LNCAP (cell line): ENCODE data around the gene CD46.

Experiments used
- CTCF ChIP-seq: fragments of 450-650 bp; IDR thresholded peaks from 2 replicates; pipeline ENCODE4 v1.5.1; 2017; ENCODE audit warnings: mild to moderate bottlenecking

Gene CD46

DNA sequence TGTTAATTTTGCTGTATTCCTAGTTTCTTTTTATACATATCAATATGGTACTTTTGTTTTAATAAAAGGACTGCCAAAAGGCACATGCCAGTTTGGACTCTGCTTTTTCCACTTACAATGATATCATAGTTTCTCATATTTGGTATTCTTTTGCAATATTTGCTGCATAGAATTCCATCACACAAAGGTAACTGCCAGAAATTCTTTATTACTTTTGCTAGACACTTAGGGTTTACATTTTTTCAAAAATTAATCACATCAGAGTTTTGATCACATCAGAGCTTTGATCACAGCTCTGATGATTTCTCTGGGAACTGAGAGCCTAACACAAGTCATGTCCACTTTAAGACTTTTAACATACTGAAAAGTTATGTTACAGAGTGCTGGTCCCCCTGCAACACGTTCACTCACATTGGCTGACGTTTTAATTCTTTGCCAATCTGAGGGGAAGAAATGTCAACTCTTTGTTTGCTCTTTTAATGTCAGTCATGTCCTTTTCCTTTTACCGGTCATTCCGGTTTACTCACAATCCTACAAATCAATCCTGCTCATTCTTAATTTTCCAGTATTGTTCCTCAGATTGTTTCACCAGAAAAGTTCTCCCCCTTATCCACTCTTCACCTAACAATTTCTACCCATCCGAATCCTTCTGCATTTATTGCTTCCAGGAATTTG lies 1.1 kb upstream of the CD46 start:
- TF ChIP-seq CTCF: no peak

- no peak for TF ChIP-seq CTCF
Observed at GRCh38 chr1:207752456-207752998, 673 bp downstream of the CD46 start.

DNA sequence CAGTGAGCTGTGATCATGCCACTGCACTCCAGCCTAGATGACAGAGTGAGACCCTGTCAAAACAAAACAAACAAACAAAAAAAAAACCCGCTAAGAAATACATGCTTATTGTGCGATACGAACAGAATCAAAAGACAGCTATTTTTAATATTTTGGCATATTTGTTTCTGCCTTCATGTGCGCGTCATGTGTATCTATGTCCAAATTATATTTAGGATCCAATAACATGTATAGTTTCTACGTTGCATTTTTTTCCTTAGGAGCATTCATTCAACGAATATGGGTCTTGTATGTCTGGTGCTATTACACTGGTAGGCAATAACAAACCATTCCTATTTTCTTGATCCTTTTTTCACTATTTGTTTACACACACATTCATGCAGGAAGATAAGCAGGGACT lies 1.8 kb downstream of the CD46 start:
- TF ChIP-seq CTCF: no peak

DNA sequence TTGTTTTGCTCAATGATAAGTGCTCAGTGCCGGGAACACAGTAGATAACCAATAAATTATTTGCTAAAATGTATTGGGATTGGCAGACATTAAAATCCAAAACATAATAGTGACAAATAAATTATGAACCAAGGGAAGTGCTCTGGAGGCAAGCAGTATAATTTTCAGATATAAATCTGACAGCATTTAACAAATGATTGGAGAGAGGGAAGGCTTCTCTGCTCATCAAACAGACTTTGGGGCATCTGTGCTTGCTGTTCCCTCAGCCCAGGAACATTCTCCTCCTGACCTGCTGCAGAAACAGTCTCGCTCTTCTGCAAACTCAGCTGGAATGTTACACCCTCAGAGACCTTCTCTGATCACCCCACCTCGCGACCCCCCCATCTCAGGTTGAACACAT lies 2.2 kb downstream of the CD46 start:
- TF ChIP-seq CTCF: no peak

DNA sequence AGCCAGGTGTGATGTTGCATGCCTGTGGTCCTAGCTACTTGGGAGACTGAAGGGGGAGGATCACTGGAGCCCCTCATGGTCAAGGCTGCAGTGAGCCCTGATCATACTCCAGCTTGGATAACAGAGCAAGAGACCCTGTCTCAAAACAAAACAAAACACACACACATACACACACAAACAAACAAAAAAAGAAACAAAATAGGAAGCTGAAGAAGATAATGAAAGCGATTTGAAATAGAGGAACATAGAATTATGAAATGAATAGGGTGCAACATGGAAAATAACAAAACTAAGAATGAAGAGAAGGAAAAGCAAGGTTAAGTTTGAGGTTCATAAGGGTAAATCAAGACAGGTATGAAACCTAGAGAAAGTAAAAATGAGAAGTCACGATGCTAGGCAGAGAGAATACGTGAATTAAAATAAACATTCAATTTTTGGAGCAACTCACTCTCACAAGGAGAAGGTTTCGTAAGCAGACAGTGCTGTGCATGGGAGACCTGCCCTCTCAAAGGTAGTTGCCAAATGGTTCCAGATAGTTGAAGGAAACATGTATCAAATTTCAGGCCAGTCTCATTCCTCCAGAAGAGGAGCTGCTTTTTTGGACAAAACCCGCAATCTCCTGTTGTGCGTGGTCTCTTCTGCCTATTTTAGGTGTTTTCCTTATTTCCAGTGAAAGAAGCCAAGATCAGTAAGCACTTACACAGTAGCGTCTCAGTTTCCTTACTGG lies 3.3 kb downstream of the CD46 start:
- no peak for TF ChIP-seq CTCF

DNA sequence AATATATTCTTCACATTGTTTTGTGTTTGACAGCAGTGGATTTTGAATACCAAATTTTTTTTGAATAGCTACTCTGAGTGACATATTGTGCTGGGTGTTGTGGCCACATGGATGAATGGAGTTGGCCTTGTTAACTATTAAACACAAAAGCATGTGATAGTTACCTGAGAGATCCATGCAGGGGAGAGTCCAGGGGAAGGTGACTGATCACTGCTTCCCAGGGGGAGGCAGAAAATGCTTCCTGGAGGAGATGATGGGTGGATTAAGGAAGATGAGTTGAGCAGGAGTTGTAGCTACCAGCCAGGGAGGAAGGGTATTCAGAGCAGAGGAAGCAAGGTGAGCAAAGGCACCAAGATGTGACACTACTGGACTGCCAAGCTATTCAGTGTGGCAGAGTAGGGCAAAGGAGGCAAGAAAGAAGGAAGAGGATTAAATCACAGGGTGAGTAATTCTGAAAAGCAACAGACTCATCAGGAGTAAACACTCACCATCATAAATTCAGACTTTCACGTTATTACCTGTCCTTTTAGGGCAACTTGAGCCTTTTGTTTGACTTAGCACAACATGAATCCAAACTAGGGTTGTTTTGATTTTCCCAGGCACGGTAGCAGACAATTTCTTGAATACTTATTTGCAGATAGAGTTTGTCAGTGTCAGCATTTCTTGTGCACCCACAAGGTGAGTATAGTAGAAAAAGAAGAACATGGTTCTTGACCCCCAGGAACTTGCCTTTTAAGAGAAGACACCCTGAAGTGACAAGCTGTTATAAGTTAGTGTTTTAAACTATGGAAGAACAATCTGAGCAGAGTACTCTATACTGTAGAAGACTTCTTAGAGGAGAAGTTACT lies 4.2 kb downstream of the CD46 start:
- no peak for TF ChIP-seq CTCF

GRCh38 chr1:207762622-207763021 lies 10.8 kb downstream of the CD46 start:
- TF ChIP-seq CTCF: no peak
